ENCODE measurements around the gene FYN.

DNA sequence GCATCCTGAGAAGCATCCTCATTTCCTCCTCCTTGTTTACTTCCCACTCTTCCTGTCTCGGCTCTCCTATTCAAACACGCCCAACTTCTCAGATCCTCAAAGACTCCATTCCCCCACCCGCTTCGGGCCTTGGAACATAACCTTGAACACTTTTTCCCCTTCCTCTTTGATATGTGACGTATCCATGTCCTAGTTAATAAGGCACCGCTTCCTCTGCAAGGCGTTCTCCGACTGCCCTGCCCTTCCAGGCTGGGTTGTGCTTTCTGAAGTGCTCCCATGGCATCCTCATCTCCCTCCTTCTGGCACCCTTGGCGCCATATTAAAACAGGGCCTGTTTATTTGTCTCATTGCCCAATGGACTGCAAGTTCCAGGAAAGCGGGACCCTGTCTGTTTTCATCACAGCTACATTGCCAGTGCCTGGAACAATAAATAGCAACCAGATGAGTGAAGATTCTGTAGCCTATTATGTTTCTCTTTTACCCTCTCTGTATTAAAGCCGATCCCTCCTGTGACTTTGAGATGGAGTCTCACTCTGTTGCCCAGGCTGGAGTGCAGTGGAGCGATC lies 152.2 kb downstream of the FYN start:
- TF ChIP-seq, protein P1, sequence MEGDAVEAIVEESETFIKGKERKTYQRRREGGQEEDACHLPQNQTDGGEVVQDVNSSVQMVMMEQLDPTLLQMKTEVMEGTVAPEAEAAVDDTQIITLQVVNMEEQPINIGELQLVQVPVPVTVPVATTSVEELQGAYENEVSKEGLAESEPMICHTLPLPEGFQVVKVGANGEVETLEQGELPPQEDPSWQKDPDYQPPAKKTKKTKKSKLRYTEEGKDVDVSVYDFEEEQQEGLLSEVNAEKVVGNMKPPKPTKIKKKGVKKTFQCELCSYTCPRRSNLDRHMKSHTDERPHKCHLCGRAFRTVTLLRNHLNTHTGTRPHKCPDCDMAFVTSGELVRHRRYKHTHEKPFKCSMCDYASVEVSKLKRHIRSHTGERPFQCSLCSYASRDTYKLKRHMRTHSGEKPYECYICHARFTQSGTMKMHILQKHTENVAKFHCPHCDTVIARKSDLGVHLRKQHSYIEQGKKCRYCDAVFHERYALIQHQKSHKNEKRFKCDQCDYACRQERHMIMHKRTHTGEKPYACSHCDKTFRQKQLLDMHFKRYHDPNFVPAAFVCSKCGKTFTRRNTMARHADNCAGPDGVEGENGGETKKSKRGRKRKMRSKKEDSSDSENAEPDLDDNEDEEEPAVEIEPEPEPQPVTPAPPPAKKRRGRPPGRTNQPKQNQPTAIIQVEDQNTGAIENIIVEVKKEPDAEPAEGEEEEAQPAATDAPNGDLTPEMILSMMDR (IDR thresholded peaks at IDR 0.05), result no peak
- no peak for TF ChIP-seq POLR2A (IDR thresholded peaks at IDR 0.05)

Data from tibial nerve (tissue), 3 donors.